RCC 7860 (cell line): ENCODE measurements around the gene PDHA1.
A peak's percentile ranks its signal among the peaks of the same experiment; 100 is the strongest.

ENCODE experiments used
- DNase-seq: peaks from one replicate; pipeline ENCODE4 v3.0.0-alpha.2; 2015; ENCODE audit warnings: low spot score
- FAIRE-seq: peaks from 2 replicates; lab custom pipeline; 2012; peaks lifted over from hg19 to GRCh38; lab: Jason Lieb, UNC

The PDHA1 gene

GRCh38 chrX:19343535-19344408, at the start of gene PDHA1:
Gene PDHA1, plus strand, starts transcription at chrX:19343927. Its CDS starts 111 bp downstream, at chrX:19344038.
- peak; percentile 82 for DNase-seq
- FAIRE-seq = peak; percentile 89

GRCh38 chrX:19303256-19303880, 40.4 kb upstream of the PDHA1 start:
- FAIRE-seq (no peak), DNase-seq (no peak)

GRCh38 chrX:19326567-19326966, 17.2 kb upstream of the PDHA1 start:
- DNase-seq (no peak), FAIRE-seq (no peak)

- DNase-seq (no peak), FAIRE-seq (no peak)
Observed at GRCh38 chrX:19331831-19332230, 11.9 kb upstream of the PDHA1 start.

- DNase-seq (no peak), FAIRE-seq (no peak)
Observed at GRCh38 chrX:19332983-19333382, 10.7 kb upstream of the PDHA1 start.

- FAIRE-seq = peak; percentile 61
Observed at GRCh38 chrX:19334945-19335626, 8.6 kb upstream of the PDHA1 start.

GRCh38 chrX:19342331-19342906, 1.3 kb upstream of the PDHA1 start:
- FAIRE-seq = no peak
- DNase-seq = no peak

More at GRCh38 chrX:19334945-19335626, 8.6 kb upstream of the PDHA1 start:
- peak; percentile 40 for DNase-seq

- DNase-seq (no peak), FAIRE-seq (no peak)
Observed at GRCh38 chrX:19343085-19343534, 617 bp upstream of the PDHA1 start.

- DNase-seq (no peak), FAIRE-seq (no peak)
Observed at GRCh38 chrX:19344661-19345060, 934 bp downstream of the PDHA1 start.

- FAIRE-seq (no peak), DNase-seq (no peak)
Observed at GRCh38 chrX:19347916-19348315, 4.2 kb downstream of the PDHA1 start.

- DNase-seq = no peak
- no peak for FAIRE-seq
Observed at GRCh38 chrX:19349264-19349663, 5.5 kb downstream of the PDHA1 start.

- FAIRE-seq (no peak), DNase-seq (no peak)
Observed at GRCh38 chrX:19350941-19351384, 7.2 kb downstream of the PDHA1 start.

GRCh38 chrX:19354625-19355024, 10.9 kb downstream of the PDHA1 start:
- FAIRE-seq = no peak
- DNase-seq = no peak

GRCh38 chrX:19358521-19358920, 14.8 kb downstream of the PDHA1 start:
- DNase-seq (no peak), FAIRE-seq (no peak)

- DNase-seq = no peak
- no peak for FAIRE-seq
Observed at GRCh38 chrX:19360903-19361302, 17.2 kb downstream of the PDHA1 start.

GRCh38 chrX:19361701-19362100, 18.0 kb downstream of the PDHA1 start:
- DNase-seq (no peak), FAIRE-seq (no peak)

GRCh38 chrX:19368576-19368975, 24.8 kb downstream of the PDHA1 start:
- FAIRE-seq (no peak), DNase-seq (no peak)

GRCh38 chrX:19370061-19370460, 26.3 kb downstream of the PDHA1 start:
- FAIRE-seq (no peak), DNase-seq (no peak)

GRCh38 chrX:19372170-19372546, 28.4 kb downstream of the PDHA1 start:
- DNase-seq = peak; percentile 27
- FAIRE-seq = no peak

- FAIRE-seq (no peak), DNase-seq (no peak)
Observed at GRCh38 chrX:19372547-19373331, 29.0 kb downstream of the PDHA1 start.
